H1 (cell line): ENCODE results near the gene DHFR2. TPM values are rescaled to one million over a fixed set of nuclear protein-coding genes. Genes with fewer than 3 reads are reported as not detected.

ENCODE experiments used
- CBX5 ChIP-seq: fragments of 300-800, 300-1000 bp; sonication (generic); IDR thresholded peaks from 2 replicates; pipeline ENCODE4 v1.7.1; 2016; ENCODE audit warnings: antibody characterized with exemption, low read length, low read depth
- CEBPB ChIP-seq: IDR thresholded peaks from 2 replicates; pipeline ENCODE4 v1.6.1; 2012; ENCODE audit warnings: low read depth, low read length
- CHD2 ChIP-seq: IDR thresholded peaks from 2 replicates; pipeline ENCODE4 v1.6.1; 2012; ENCODE audit warnings: low read length, improper control_type of control experiment
- JUN ChIP-seq: IDR thresholded peaks from 2 replicates; pipeline ENCODE4 v1.6.1; 2011; ENCODE audit warnings: low read depth, mild to moderate bottlenecking, improper control_type of control experiment, low read length
- KDM1A ChIP-seq: fragments of 200-600, 300-600 bp; sonication (generic); IDR thresholded peaks from 2 replicates; pipeline ENCODE4 v1.7.1; 2016; ENCODE audit warnings: mild to moderate bottlenecking, low read length, borderline replicate concordance
- KDM5A ChIP-seq: fragments of 200-600 bp; IDR thresholded peaks from 2 replicates; pipeline ENCODE4 v1.7.1; 2012; ENCODE audit warnings: mild to moderate bottlenecking, low read length, inconsistent platforms, mixed read lengths
- PHF8 ChIP-seq: fragments of 200-600 bp; sonication (generic); conservative IDR thresholded peaks from 2 replicates; pipeline ENCODE4 v1.7.1; 2012; ENCODE audit warnings: low read depth, mild to moderate bottlenecking, inconsistent platforms, low read length, moderate library complexity
- RNF2 ChIP-seq: fragments of 200-900, 300-1000 bp; sonication (generic); IDR thresholded peaks from 2 replicates; pipeline ENCODE4 v1.7.1; 2016; ENCODE audit warnings: borderline replicate concordance, low read depth, mild to moderate bottlenecking, antibody characterized with exemption, low read length; ENCODE audit not compliant: poor library complexity, severe bottlenecking; ENCODE audit errors: missing control alignments
- SRF ChIP-seq: IDR thresholded peaks from 2 replicates; pipeline ENCODE4 v1.6.1; 2011; ENCODE audit warnings: mild to moderate bottlenecking, low read depth, low read length, moderate library complexity
- TAF1 ChIP-seq: IDR thresholded peaks from 2 replicates; pipeline ENCODE4 v1.6.1; 2011; ENCODE audit warnings: mild to moderate bottlenecking, low read depth, low read length
- polyA plus RNA-seq, 7 experiments: library from polyadenylated mRNA; depleted of rRNA in 3 of 7; stranded (reverse) in 5 of 7; unstranded in 2 of 7; fragments of >200 nt in 5 of 7; fragments of 200-250 nt in 2 of 7; gene quantifications; 1 replicate in 5 of 7; 2 replicates in 1 of 7; 4 replicates in 1 of 7; pipeline versions ENCODE4 v1.2.1 to v1.2.3, GENCODE V29; 2011 to 2013; ENCODE audit warnings: missing spikeins in 2 of 7, mixed read lengths in 2 of 7
- total RNA-seq: library from RNA; stranded (reverse); fragmentation: NEBNext Ultra II Directional; extraction: Animal tissue kit (Norgen Biotek cat#: 25700); gene quantifications from 2 replicates; pipeline ENCODE4 v1.2.1, GENCODE V29; 2021
- TF ChIP-seq, protein P1 (sequence below): fragments of 300-600 bp; sonication (generic); IDR thresholded peaks from 2 replicates; pipeline ENCODE4 v1.7.1; 2012; ENCODE audit warnings: low read length, moderate library complexity, mild to moderate bottlenecking, inconsistent platforms; ENCODE audit not compliant: insufficient replicate concordance
- TF ChIP-seq, protein P2 (sequence below): IDR thresholded peaks from 2 replicates; pipeline ENCODE4 v1.6.1; 2011; ENCODE audit warnings: low read depth, mild to moderate bottlenecking, low read length; ENCODE audit not compliant: insufficient read depth

DHFR2 gene
- total and polyA plus RNA-seq, 2 of the 8 experiments (the other 6 are each of a cell fraction or from before 2014, with no cell fraction given), result 0.59 to 2.6 TPM

- TF ChIP-seq, protein P1, sequence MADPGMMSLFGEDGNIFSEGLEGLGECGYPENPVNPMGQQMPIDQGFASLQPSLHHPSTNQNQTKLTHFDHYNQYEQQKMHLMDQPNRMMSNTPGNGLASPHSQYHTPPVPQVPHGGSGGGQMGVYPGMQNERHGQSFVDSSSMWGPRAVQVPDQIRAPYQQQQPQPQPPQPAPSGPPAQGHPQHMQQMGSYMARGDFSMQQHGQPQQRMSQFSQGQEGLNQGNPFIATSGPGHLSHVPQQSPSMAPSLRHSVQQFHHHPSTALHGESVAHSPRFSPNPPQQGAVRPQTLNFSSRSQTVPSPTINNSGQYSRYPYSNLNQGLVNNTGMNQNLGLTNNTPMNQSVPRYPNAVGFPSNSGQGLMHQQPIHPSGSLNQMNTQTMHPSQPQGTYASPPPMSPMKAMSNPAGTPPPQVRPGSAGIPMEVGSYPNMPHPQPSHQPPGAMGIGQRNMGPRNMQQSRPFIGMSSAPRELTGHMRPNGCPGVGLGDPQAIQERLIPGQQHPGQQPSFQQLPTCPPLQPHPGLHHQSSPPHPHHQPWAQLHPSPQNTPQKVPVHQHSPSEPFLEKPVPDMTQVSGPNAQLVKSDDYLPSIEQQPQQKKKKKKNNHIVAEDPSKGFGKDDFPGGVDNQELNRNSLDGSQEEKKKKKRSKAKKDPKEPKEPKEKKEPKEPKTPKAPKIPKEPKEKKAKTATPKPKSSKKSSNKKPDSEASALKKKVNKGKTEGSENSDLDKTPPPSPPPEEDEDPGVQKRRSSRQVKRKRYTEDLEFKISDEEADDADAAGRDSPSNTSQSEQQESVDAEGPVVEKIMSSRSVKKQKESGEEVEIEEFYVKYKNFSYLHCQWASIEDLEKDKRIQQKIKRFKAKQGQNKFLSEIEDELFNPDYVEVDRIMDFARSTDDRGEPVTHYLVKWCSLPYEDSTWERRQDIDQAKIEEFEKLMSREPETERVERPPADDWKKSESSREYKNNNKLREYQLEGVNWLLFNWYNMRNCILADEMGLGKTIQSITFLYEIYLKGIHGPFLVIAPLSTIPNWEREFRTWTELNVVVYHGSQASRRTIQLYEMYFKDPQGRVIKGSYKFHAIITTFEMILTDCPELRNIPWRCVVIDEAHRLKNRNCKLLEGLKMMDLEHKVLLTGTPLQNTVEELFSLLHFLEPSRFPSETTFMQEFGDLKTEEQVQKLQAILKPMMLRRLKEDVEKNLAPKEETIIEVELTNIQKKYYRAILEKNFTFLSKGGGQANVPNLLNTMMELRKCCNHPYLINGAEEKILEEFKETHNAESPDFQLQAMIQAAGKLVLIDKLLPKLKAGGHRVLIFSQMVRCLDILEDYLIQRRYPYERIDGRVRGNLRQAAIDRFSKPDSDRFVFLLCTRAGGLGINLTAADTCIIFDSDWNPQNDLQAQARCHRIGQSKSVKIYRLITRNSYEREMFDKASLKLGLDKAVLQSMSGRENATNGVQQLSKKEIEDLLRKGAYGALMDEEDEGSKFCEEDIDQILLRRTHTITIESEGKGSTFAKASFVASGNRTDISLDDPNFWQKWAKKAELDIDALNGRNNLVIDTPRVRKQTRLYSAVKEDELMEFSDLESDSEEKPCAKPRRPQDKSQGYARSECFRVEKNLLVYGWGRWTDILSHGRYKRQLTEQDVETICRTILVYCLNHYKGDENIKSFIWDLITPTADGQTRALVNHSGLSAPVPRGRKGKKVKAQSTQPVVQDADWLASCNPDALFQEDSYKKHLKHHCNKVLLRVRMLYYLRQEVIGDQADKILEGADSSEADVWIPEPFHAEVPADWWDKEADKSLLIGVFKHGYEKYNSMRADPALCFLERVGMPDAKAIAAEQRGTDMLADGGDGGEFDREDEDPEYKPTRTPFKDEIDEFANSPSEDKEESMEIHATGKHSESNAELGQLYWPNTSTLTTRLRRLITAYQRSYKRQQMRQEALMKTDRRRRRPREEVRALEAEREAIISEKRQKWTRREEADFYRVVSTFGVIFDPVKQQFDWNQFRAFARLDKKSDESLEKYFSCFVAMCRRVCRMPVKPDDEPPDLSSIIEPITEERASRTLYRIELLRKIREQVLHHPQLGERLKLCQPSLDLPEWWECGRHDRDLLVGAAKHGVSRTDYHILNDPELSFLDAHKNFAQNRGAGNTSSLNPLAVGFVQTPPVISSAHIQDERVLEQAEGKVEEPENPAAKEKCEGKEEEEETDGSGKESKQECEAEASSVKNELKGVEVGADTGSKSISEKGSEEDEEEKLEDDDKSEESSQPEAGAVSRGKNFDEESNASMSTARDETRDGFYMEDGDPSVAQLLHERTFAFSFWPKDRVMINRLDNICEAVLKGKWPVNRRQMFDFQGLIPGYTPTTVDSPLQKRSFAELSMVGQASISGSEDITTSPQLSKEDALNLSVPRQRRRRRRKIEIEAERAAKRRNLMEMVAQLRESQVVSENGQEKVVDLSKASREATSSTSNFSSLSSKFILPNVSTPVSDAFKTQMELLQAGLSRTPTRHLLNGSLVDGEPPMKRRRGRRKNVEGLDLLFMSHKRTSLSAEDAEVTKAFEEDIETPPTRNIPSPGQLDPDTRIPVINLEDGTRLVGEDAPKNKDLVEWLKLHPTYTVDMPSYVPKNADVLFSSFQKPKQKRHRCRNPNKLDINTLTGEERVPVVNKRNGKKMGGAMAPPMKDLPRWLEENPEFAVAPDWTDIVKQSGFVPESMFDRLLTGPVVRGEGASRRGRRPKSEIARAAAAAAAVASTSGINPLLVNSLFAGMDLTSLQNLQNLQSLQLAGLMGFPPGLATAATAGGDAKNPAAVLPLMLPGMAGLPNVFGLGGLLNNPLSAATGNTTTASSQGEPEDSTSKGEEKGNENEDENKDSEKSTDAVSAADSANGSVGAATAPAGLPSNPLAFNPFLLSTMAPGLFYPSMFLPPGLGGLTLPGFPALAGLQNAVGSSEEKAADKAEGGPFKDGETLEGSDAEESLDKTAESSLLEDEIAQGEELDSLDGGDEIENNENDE, result no peak
- TF ChIP-seq PHF8 (no peak), RNF2 (no peak), KDM5A (no peak), JUN (no peak), CEBPB (no peak), TAF1 (no peak), KDM1A (no peak), CHD2 (no peak), CBX5 (no peak), SRF (no peak)
- TF ChIP-seq, protein P2, sequence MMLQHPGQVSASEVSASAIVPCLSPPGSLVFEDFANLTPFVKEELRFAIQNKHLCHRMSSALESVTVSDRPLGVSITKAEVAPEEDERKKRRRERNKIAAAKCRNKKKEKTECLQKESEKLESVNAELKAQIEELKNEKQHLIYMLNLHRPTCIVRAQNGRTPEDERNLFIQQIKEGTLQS, result no peak
These were observed 48.1 kb upstream of the DHFR2 start (continued) for GRCh38 chr3:94110854-94111253.
